ENCODE results near the gene FZD7. TPM values are rescaled to one million over a fixed set of nuclear protein-coding genes. Genes with fewer than 3 reads are reported as not detected.

FZD7 gene
- total RNA-seq, 1 experiment from 2014 or later: 4.8 TPM

DNA sequence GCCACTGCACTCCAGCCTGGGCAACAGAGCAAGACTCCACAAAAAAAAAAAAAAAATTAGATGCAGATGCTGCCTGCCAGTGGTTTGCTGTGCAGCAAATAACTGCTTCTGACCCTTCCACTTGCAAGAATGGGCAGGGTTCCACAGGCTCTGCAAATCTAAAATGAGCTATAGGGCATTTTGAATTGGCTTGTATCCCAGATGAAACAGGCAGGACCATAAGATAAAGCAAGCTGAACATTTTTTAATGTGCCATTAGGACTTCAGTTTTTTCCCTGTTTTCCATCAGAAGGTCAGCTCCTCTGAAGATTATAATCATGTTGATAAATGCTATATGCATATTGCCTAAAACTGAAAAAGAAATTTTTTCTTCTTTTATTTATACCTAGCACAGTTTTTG, 15.7 kb upstream of the FZD7 start:
- no peak for DNase-seq
- Histone ChIP-seq H3K36me3 (ENCODE audit: low read depth, low read length) (no peaks in the 10 kb centered on the region), H3K79me2 (ENCODE audit: low read length) (no peaks in the 10 kb centered on the region), H3K27me3 (ENCODE audit: low read length) (no peaks in the 10 kb centered on the region), H3K4me3 (ENCODE audit: low read length) (no peak overlapping the region), H3F3A (ENCODE audit: low read length, unreplicated experiment) (no peaks in the 10 kb centered on the region), H3K9ac (ENCODE audit: low read length) (no peak overlapping the region), H4K20me1 (ENCODE audit: low read length) (no peaks in the 10 kb centered on the region), H3K4me1 (ENCODE audit: insufficient read depth, low read length) (0 out of 2 replicates have a peak, but pooled peaks cover 8% of the 10 kb centered on the region), H3K27ac (ENCODE audit: low read length) (no peak overlapping the region), H3K9me2 (replicated peaks; ENCODE audit: low read length) (no peaks in the 10 kb centered on the region), H3K4me2 (ENCODE audit: low read length) (no peak overlapping the region), H2AFZ (ENCODE audit: low read length) (no peak overlapping the region), H3K9me3 (ENCODE audit: low read length) (no peaks in the 10 kb centered on the region)
- ChIA-PET POLR2A (ENCODE audit: unreplicated experiment) (no interaction called here), CTCF (no interaction called here)
- TF ChIP-seq, protein P1, sequence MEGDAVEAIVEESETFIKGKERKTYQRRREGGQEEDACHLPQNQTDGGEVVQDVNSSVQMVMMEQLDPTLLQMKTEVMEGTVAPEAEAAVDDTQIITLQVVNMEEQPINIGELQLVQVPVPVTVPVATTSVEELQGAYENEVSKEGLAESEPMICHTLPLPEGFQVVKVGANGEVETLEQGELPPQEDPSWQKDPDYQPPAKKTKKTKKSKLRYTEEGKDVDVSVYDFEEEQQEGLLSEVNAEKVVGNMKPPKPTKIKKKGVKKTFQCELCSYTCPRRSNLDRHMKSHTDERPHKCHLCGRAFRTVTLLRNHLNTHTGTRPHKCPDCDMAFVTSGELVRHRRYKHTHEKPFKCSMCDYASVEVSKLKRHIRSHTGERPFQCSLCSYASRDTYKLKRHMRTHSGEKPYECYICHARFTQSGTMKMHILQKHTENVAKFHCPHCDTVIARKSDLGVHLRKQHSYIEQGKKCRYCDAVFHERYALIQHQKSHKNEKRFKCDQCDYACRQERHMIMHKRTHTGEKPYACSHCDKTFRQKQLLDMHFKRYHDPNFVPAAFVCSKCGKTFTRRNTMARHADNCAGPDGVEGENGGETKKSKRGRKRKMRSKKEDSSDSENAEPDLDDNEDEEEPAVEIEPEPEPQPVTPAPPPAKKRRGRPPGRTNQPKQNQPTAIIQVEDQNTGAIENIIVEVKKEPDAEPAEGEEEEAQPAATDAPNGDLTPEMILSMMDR (conservative IDR thresholded peaks at IDR 0.05; ENCODE audit: low read depth, low read length): no peak
- TF ChIP-seq EZH2 (IDR thresholded peaks at IDR 0.05; ENCODE audit: low read length, unreplicated experiment): no peak
- no peak for TF ChIP-seq EZH2phosphoT487 (IDR thresholded peaks at IDR 0.05; ENCODE audit: borderline replicate concordance, low read length)
- BruUV-seq (replicated peaks): no TSS peak
- no peak for ATAC-seq
- intact Hi-C loops (cut with micrococcal nuclease): no loop called here

DNA sequence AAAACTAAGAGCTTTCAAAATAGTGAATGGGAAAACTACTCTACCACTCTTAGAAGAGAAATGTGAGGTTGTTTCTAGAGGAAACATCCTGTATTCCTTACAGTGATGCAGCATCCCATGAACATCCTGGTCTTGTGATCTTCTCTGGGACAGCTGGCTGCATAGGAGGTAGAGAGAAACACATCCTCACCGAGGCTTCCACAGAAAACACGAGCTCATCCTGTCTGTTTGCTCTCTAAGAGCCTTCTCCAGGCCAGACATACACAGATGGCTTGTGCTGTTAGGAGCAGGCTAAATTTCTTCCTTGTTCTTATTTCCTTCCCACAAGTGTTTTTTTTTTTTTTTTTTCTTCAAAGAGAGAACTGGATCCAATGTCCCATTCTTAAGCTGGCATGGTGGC, 14.7 kb upstream of the FZD7 start:
- intact Hi-C loops (cut with micrococcal nuclease): no loop called here
- Histone ChIP-seq H3K36me3 (ENCODE audit: low read depth, low read length) (no peaks in the 10 kb centered on the region), H3K9me2 (replicated peaks; ENCODE audit: low read length) (no peaks in the 10 kb centered on the region), H3K9ac (ENCODE audit: low read length) (no peak overlapping the region), H4K20me1 (ENCODE audit: low read length) (no peaks in the 10 kb centered on the region), H3K79me2 (ENCODE audit: low read length) (no peaks in the 10 kb centered on the region), H3K27ac (ENCODE audit: low read length) (no peak overlapping the region), H3K27me3 (ENCODE audit: low read length) (no peaks in the 10 kb centered on the region), H3K4me2 (ENCODE audit: low read length) (no peak overlapping the region), H3K4me1 (ENCODE audit: insufficient read depth, low read length) (0 out of 2 replicates have a peak, but pooled peaks cover 6% of the 10 kb centered on the region), H3K9me3 (ENCODE audit: low read length) (no peaks in the 10 kb centered on the region), H2AFZ (ENCODE audit: low read length) (no peak overlapping the region), H3K4me3 (ENCODE audit: low read length) (no peak overlapping the region), H3F3A (ENCODE audit: low read length, unreplicated experiment) (no peaks in the 10 kb centered on the region)
- POLR2A ChIA-PET (ENCODE audit: unreplicated experiment): interaction anchor here (0.6 kb wide), 1 partner anchor 70 kb away, joined by 3 read pairs; no protein-coding TSS in a partner anchor
- CTCF ChIA-PET: interaction anchor here (0.6 to 0.7 kb wide), 2 partner anchors 12 to 158 kb away, joined by 5 to 6 read pairs; no protein-coding TSS in a partner anchor
- ATAC-seq (no peak), DNase-seq (no peak)
- BruUV-seq (replicated peaks): no TSS peak
- TF ChIP-seq EZH2phosphoT487 (IDR thresholded peaks at IDR 0.05; ENCODE audit: borderline replicate concordance, low read length) (no peak), EZH2 (IDR thresholded peaks at IDR 0.05; ENCODE audit: low read length, unreplicated experiment) (no peak)
- TF ChIP-seq, protein P1 (conservative IDR thresholded peaks at IDR 0.05; ENCODE audit: low read depth, low read length): no peak

DNA sequence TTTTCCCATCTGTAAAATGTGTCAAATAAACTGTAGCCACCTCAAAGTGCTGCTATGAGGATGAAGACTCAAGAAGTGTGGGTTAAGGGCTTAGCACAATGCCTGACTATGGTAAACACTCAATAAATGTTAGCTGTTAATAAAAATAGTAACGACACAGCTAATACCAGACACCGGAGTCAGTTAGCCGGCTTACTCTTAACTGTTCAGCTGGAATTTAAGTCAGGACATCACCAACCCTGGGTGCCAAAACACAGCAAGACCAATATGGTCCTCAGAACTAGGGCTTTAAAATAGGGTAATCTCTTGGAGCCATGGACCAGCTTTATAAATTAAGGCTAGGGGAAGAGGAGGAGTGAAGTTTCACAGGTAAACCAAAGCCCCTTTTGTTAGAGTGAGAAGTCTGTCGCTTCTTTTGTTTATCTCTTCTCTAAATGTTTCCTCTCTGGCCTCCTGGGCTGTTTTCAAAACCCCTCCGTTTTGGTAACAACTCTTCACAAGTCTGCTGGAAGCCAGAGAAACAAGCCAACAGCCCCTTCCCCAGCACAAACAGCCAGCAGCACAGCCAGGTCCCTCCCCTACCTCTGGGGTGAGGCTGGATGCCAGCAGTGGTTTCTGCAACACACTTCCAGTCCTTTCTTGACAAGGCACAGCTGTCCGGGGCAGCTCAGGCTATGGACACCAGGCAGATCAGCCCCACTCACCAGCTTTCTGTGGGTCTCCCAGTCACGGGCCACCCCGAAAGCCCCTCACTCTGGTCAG, 13.8 kb upstream of the FZD7 start:
- Histone ChIP-seq H4K20me1 (ENCODE audit: low read length) (no peaks in the 10 kb centered on the region), H3K79me2 (ENCODE audit: low read length) (no peaks in the 10 kb centered on the region), H3F3A (ENCODE audit: low read length, unreplicated experiment) (no peaks in the 10 kb centered on the region), H2AFZ (ENCODE audit: low read length) (no peak overlapping the region), H3K36me3 (ENCODE audit: low read depth, low read length) (no peaks in the 10 kb centered on the region), H3K4me1 (ENCODE audit: insufficient read depth, low read length) (no peaks in the 10 kb centered on the region), H3K4me3 (ENCODE audit: low read length) (no peak overlapping the region), H3K27ac (ENCODE audit: low read length) (no peak overlapping the region), H3K9me2 (replicated peaks; ENCODE audit: low read length) (no peaks in the 10 kb centered on the region), H3K27me3 (ENCODE audit: low read length) (no peaks in the 10 kb centered on the region), H3K4me2 (ENCODE audit: low read length) (no peak overlapping the region), H3K9me3 (ENCODE audit: low read length) (no peaks in the 10 kb centered on the region), H3K9ac (ENCODE audit: low read length) (no peak overlapping the region)
- BruUV-seq (replicated peaks): no TSS peak
- ATAC-seq (no peak), DNase-seq (no peak)
- POLR2A ChIA-PET (ENCODE audit: unreplicated experiment): no interaction called here
- CTCF ChIA-PET: interaction anchor here (0.6 kb wide), 1 partner anchor 159 kb away, joined by 6 read pairs; no protein-coding TSS in a partner anchor
- no peak for TF ChIP-seq EZH2phosphoT487 (IDR thresholded peaks at IDR 0.05; ENCODE audit: borderline replicate concordance, low read length)
- no peak for TF ChIP-seq EZH2 (IDR thresholded peaks at IDR 0.05; ENCODE audit: low read length, unreplicated experiment)
- TF ChIP-seq, protein P1 (conservative IDR thresholded peaks at IDR 0.05; ENCODE audit: low read depth, low read length): no peak
- intact Hi-C loops (cut with micrococcal nuclease): no loop called here

Data from PC-3 (cell line).